Activated CD4-positive, alpha-beta T cell treated with anti-CD3 and anti-CD28 coated beads, Interleukin-2, amount 50 U/mL, for 1 hour (primary cell): ENCODE results near the gene TMEM106C.

Experiments used
- DNase-seq: peaks from one replicate; pipeline ENCODE4 v3.0.0-alpha.2; 2020

Gene TMEM106C

DNA sequence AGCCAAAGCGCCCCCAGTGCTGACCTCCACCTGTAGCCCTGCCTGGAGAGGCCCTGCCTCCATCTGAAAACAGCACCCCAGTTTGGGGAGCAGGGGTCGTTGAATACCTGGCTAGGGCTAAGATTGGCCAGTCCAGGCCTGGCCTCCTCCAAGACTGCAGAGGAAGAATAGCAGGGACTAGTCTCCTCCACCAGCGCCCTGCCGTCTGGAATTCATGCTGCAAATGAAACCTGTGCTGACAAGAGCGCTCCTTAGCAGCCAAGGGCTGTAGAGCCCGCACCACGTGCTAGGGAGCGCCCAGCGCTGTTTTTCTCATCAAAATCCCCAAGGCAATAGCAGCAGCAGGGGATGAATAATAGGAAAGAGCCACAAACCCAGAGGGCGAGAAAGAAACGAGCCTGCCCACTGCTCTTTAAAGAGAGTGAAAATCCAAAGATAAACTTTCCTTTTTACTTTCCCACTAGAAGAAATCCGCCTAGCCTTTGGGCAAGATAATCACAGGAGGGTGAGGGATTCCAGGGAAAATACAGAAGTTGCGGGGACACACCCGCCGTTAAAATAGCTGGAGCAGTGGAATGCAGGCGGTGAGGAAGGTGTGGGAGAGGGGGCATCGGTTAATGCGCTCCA is 37.6 kb downstream of the TMEM106C start:
- DNase-seq = no peak

GRCh38 chr12:48001505-48002413 is 38.4 kb downstream of the TMEM106C start:
- no peak for DNase-seq

DNA sequence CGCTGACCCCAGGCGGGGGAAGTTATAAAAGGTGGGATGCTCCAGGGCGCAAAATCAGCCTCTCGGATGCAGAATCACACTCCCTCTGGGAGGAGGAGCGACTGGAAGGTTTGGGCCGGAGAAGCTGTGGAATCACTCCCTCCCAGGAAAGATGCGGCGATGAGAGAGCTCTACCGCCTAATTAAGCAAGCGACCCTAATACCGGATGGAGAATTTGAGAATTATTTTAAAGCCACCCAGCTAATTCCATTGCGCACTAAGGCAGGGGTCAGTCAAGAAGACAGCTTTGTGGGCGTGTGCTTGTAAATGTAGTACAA is 39.0 kb downstream of the TMEM106C start:
- DNase-seq = no peak

DNA sequence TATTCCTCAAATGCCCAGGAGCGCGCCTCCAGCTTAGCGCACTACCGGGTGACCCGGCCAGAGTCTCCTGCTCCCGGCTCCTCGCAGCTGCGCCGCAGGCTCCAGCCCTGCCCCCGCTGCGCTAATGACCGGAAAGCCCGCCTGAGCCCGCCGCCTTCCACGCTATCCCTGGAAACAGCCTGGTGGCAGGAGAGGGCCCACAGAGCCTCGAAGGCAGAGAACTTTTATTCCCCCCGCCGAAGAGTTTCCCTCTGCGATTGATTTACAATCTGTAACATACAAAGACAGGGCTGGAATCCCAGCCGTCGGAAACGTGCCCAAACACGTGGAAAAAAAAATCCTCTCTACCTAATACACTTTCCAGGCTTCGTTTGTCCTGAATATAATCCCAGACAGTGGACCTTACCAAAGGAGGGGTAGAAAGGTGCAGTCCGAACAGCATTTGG is 39.4 kb downstream of the TMEM106C start:
- no peak for DNase-seq

- DNase-seq = no peak
Observed at GRCh38 chr12:48003226-48004052, 40.0 kb downstream of the TMEM106C start.

- no peak for DNase-seq
Observed at GRCh38 chr12:48004053-48004941, 40.9 kb downstream of the TMEM106C start, which contains the start of gene COL2A1. COL2A1 (minus strand) TSS chr12:48004476; CDS start chr12:48004321, 155 bp downstream.

DNA sequence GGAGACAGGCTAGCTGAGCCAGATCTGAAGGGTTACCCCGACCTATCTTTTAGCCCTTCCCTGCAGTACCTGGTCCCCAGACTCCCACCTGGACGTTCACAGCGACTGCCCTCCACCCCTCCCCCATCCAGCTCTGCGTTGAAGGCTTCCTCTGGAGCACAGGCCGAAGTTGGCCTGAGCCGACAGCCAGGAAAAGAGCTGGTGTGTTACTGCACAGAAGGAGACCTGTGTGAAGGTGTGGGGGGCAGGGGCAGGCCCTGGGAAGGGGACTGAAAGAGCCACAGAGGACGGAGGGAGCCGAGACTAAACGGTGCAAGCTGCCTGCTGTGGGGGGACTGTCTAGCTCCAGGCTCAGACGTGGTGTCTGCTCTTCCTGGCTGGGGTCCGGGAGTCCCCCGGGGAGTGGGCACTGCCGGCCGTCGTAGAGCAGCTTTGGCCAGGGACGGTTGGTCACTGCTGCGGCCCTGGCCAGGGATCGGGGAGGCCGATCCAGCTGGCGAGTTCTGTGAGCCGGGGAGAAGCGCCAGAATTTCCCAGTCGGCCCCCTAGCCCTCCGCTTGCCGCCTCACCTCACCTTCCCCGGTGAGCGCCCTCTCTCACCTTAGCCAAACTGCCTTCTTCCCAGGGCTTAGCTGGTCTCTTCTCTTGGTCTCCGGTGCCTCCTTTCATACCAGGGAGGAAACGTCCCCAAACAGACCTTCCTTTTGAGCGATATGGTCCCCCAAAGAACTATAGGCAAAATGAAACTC is 41.8 kb downstream of the TMEM106C start:
- DNase-seq = no peak

DNA sequence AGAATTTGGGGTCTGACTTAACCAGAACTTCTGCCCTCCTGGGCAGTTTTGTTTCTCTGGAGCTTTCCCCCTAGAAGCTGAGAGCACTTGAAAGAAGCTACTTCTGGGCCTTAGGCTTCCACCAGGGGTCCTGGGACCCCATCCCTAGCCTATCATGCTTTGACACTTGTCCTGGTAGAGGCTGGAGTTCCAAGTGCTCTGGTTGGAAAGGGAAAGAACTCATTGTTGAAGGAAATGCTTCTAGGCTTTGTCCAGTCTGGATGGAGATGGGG is 42.3 kb downstream of the TMEM106C start:
- DNase-seq = no peak

- DNase-seq = no peak
Observed at GRCh38 chr12:48007206-48007605, 43.8 kb downstream of the TMEM106C start.

- no peak for DNase-seq
Observed at GRCh38 chr12:48008349-48008748, 45.0 kb downstream of the TMEM106C start.

- no peak for DNase-seq
Observed at GRCh38 chr12:48008950-48009349, 45.6 kb downstream of the TMEM106C start.

DNA sequence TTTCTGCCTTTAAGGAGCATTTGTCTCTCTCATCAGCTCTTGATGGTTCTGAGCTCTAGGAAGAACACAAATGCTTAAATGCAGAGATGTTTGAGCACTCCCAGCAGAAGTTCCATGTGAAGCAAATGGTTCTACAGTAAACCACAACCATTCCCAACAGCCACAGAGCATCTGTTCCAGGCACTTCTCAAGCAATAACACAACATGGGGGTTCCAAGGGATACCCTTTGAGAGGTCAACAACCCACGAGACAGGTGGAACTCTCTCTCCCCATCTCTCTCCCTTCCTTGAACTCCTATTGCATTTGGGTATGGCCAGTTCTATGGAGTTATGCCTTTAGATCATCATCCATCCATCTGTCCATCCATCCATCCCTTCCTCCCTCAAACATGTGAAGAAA is 46.1 kb downstream of the TMEM106C start:
- no peak for DNase-seq

- DNase-seq = no peak
Observed at GRCh38 chr12:48010366-48010970, 47.1 kb downstream of the TMEM106C start.

DNA sequence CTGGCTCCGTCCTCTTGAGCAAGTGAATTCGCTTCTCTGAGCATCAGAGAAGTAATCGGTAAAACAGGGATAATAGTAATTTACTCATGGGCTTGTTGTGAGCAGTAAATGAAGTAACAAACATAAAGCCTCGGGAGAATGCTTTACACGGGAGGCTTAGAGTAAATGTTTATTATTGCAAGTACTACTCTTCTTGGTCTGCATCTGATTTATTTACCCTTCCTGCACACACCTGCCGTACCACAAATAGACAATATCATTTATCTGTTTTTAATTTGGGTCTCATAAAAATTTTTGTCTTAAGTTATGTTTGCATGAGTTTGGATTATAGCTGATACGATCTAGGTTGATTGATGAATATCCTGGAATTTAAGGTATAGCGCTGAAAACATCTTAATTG is 48.7 kb downstream of the TMEM106C start:
- no peak for DNase-seq

DNA sequence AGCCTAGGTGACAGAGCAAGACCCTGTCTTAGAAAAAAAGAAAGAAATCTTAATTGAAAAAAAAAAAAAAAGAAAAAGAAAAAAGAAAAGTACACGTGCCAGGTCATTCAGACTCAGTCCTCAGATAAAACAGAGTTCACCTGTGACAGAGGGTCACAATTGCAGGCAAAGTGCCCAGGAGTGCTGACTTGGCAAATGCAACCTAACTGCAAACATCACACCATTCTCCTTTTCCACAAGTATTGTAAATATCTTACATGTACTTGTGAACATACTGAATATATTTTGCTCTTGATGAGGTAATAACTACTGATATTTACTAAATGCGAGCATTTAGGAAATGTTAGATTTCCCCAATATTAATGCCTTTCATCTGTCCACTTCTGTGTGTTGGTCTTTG is 49.9 kb downstream of the TMEM106C start:
- no peak for DNase-seq

GRCh38 chr12:48015129-48015528 is 51.7 kb downstream of the TMEM106C start:
- no peak for DNase-seq

DNA sequence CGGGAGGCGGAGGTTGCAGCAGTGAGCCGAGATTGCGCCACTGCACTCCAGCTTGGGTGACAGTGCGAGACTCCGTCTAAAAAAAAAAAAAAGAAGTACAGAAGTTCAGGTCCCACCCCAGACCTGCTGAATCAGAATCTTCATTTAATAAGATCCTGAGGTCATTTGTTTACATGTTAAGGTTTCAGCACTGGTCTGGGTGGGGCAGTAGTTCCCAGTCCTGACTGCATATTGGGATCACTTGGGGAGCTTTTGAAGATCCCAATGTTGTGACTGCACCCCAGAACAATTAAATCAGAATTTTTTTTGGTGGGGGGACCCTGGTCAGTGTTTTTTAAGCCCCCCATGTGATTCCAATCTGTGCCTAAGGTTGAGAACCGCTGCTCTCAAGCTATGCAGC is 52.6 kb downstream of the TMEM106C start:
- DNase-seq = no peak

GRCh38 chr12:48016373-48017020 is 53.1 kb downstream of the TMEM106C start:
- DNase-seq = no peak

DNA sequence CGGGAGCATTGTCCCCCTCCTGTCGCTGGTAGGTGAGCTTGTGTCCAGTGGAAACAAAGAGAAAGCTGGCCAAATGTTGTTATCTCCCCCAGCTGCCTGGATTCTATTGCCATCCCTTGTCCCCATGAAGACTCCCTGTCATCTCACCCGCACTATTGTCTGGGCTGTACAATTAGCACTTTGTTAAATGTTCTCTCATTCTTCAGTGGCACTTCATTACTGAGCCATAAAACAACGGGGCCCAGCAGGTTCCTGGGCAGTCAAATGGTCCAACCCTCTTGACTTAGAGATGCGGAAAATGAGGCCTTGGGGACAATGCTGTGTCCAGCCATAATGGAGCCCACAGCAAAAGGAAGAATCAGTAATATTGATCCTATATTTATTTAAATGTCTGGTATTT is 54.1 kb downstream of the TMEM106C start:
- DNase-seq = no peak

DNA sequence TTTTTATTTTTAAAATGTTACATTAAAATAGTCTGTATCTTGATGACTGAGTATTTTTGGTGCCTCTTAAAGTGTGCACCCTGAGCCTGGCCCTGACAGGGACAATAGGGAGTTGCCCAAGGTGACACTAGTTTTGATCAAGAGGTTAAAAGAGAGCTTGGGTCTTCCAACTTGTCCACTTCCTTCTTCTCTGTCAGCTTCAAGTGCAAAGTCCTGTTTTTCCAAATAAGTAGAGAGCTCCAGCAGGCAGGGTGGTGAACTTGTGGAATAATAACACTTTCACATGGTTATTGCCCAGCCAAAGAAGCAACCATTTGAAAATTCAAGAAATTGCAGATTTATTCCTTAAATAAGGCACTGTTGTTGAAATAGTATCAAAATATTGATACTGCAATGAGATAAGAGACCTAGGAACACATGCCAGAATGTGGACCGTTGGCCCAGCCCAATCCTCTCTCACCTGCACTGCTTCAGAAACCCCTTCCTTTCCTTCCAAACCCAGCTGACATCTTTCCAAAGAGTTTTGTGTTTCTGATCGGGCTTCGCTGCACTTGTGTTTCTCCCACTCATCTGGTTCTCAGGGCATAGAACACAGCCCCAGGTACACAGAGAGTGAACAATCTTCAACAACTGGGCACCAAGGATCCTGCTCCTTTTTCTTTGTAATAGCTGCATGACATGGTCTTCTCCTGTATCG is 54.7 kb downstream of the TMEM106C start:
- DNase-seq = no peak
